Neural progenitor cell (in vitro differentiated cells): ENCODE results near the gene SSC5D. TPM values are rescaled to one million over a fixed set of nuclear protein-coding genes. Genes with fewer than 3 reads are reported as not detected.

Experiments
- DNase-seq: peaks from one replicate; pipeline ENCODE4 v3.0.0-alpha.2; 2016; ENCODE audit warnings: low spot score
- H2AFZ ChIP-seq: fragments of 200-600 bp; sonication (generic); replicated peaks from 2 replicates; pipeline ENCODE4 v1.6.1; 2016; ENCODE audit warnings: antibody characterized with exemption
- H3F3A ChIP-seq: fragments of 200-600 bp; sonication (generic); 2 replicates; pipeline ENCODE4 v1.6.1; 2016; ENCODE audit warnings: antibody characterized with exemption, low read depth
- H3K27ac ChIP-seq: fragments of 200-600 bp; sonication (generic); 2 replicates; pipeline ENCODE4 v1.5.1; 2016; ENCODE audit warnings: mild to moderate bottlenecking
- H3K27me3 ChIP-seq: fragments of 200-600 bp; sonication (generic); 2 replicates; pipeline ENCODE4 v1.6.1; 2016; ENCODE audit warnings: mild to moderate bottlenecking, moderate library complexity
- H3K36me3 ChIP-seq: fragments of 200-600 bp; sonication (generic); 2 replicates; pipeline ENCODE4 v1.5.1; 2016
- H3K4me1 ChIP-seq: fragments of 200-600 bp; sonication (generic); 2 replicates; pipeline ENCODE4 v1.6.1; 2016; ENCODE audit warnings: mixed run types
- H3K4me2 ChIP-seq: fragments of 200-600 bp; sonication (generic); 2 replicates; pipeline ENCODE4 v1.6.1; 2016
- H3K4me3 ChIP-seq: fragments of 200-600 bp; sonication (generic); 2 replicates; pipeline ENCODE4 v1.5.1; 2016
- H3K79me2 ChIP-seq: fragments of 200-600 bp; sonication (generic); 2 replicates; pipeline ENCODE4 v1.6.1; 2016; ENCODE audit warnings: low read depth
- H3K9ac ChIP-seq: fragments of 200-600 bp; sonication (generic); 2 replicates; pipeline ENCODE4 v1.6.1; 2016
- H3K9me3 ChIP-seq: fragments of 200-600 bp; sonication (generic); 2 replicates; pipeline ENCODE4 v1.5.1; 2016; ENCODE audit warnings: low read depth
- H4K20me1 ChIP-seq: fragments of 200-600 bp; sonication (generic); 2 replicates; pipeline ENCODE4 v1.6.1; 2016; ENCODE audit warnings: low read depth
- H3K27ac Mint-ChIP-seq: 3 replicates; pipeline ENCODE4 v1.8.0; 2021; ENCODE audit warnings: mixed read lengths
- H3K27me3 Mint-ChIP-seq: 2 replicates; pipeline ENCODE4 v1.8.0; 2022; ENCODE audit warnings: low read depth, mild to moderate bottlenecking, inconsistent platforms, moderate library complexity, mixed read lengths; ENCODE audit not compliant: insufficient read depth
- H3K36me3 Mint-ChIP-seq: 3 replicates; pipeline ENCODE4 v1.8.0; 2021; ENCODE audit warnings: mixed read lengths
- H3K4me1 Mint-ChIP-seq: 3 replicates; pipeline ENCODE4 v1.8.0; 2021; ENCODE audit warnings: mixed read lengths
- H3K4me3 Mint-ChIP-seq: 3 replicates; pipeline ENCODE4 v1.8.0; 2021; ENCODE audit warnings: mild to moderate bottlenecking, moderate library complexity, mixed read lengths
- H3K9me3 Mint-ChIP-seq: 3 replicates; pipeline ENCODE4 v1.8.0; 2020; ENCODE audit warnings: mixed read lengths
- CTCF ChIP-seq: fragments of 200-600 bp; sonication (generic); IDR thresholded peaks from 2 replicates; pipeline ENCODE4 v1.5.1; 2017; ENCODE audit warnings: antibody characterized with exemption, mild to moderate bottlenecking
- EZH2 ChIP-seq: fragments of 200-600 bp; sonication (generic); IDR thresholded peaks from 2 replicates; pipeline ENCODE4 v1.6.1; 2017; ENCODE audit warnings: antibody characterized with exemption, mild to moderate bottlenecking, moderate library complexity
- EZH2phosphoT487 ChIP-seq: fragments of 200-600 bp; sonication (generic); IDR thresholded peaks from 2 replicates; pipeline ENCODE4 v1.6.1; 2017; ENCODE audit warnings: antibody characterized with exemption
- total RNA-seq: library from RNA; depleted of rRNA; stranded (reverse); fragments of >200 nt; gene quantifications from 2 replicates; pipeline ENCODE4 v1.2.3, GENCODE V29; 2015; ENCODE audit warnings: low replicate concordance

SSC5D gene
- total RNA-seq, 1 donor from 2014 or later: not detected

DNA sequence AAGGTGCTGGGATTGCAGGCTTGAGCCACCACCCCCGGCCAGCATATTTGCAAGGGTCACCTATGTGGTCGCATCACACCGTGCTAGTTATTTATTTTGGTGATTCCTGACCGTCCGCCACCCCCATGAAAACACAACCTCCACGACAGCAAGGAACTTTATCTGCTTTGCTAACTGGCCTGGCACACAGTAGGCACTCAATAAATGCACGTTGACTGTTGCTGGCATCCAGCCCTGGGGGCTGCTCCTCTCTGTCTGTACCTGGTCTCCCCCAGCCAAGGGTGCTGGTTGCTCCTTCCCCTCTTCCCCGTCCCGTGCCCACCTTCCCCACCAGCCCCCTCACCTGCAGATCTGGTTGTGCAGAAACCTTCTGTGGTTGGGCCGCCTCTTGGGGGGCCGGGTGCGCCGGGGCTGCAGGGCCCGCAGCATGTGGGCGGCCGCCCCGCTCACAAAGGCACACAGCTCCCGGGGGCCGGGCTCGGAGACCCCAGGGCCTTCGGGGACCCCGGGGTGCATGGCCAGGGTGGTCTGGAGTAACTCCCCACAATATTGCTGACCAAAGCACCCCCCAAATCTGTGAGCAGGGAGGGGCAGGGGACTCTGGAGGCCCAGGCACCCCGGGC, 24.1 kb upstream of the SSC5D start:
- Histone ChIP-seq H3K36me3 (no peaks in the 10 kb centered on the region), H3K9me3 (no peaks in the 10 kb centered on the region), H2AFZ (no peak overlapping the region), H4K20me1 (no peaks in the 10 kb centered on the region), H3K27ac (no peak overlapping the region), H3F3A (peaks cover 43% of the 10 kb centered on the region), H3K9ac (no peak overlapping the region), H3K4me2 (peak overlapping the region; percentile 46), H3K4me1 (peaks cover 23% of the 10 kb centered on the region), H3K27me3 (no peaks in the 10 kb centered on the region), H3K4me3 (no peak overlapping the region), H3K79me2 (no peaks in the 10 kb centered on the region)
- Mint-ChIP-seq H3K9me3 (no peaks in the 10 kb centered on the region), H3K4me3 (no peak overlapping the region), H3K27ac (no peak overlapping the region), H3K36me3 (no peaks in the 10 kb centered on the region), H3K4me1 (peaks cover 33% of the 10 kb centered on the region), H3K27me3 (peaks cover 7% of the 10 kb centered on the region)
- no peak for TF ChIP-seq EZH2
- no peak for DNase-seq

GRCh38 chr19:55464662-55465054, 23.6 kb upstream of the SSC5D start, which contains the start of gene C19orf85:
Gene C19orf85 (minus strand): TSS chr19:55464751. CDS start chr19:55464554, 197 bp downstream.
- no peak within 1 kb of the TSS for H2AFZ ChIP-seq
- DNase-seq: peak; percentile 80
- Mint-ChIP-seq H3K27ac (peak within 1 kb of the TSS; percentile 25), H3K36me3 (no peaks in the 10 kb centered on the region), H3K27me3 (peaks cover 7% of the 10 kb centered on the region), H3K4me3 (no peak within 1 kb of the TSS), H3K9me3 (no peaks in the 10 kb centered on the region), H3K4me1 (peaks cover 29% of the 10 kb centered on the region)
- H3K9me3 ChIP-seq: no peaks in the 10 kb centered on the region
- H3F3A ChIP-seq: peaks cover 40% of the 10 kb centered on the region
- no peak for TF ChIP-seq EZH2
- no peak for TF ChIP-seq EZH2phosphoT487
- TF ChIP-seq CTCF: no peak
- H3K27ac ChIP-seq: no peak within 1 kb of the TSS
- H3K4me2 ChIP-seq: peak within 1 kb of the TSS; percentile 46
- H3K9ac ChIP-seq: no peak within 1 kb of the TSS
- H3K36me3 ChIP-seq: no peaks in the 10 kb centered on the region
- H4K20me1 ChIP-seq: no peaks in the 10 kb centered on the region
- peaks cover 21% of the 10 kb centered on the region for H3K4me1 ChIP-seq
- H3K79me2 ChIP-seq: no peaks in the 10 kb centered on the region
- H3K27me3 ChIP-seq: no peaks in the 10 kb centered on the region
- no peak within 1 kb of the TSS for H3K4me3 ChIP-seq

- no peaks in the 10 kb centered on the region for H3K79me2 ChIP-seq
- no peak for TF ChIP-seq EZH2
- TF ChIP-seq EZH2phosphoT487: no peak
- no peak for TF ChIP-seq CTCF
- no peak overlapping the region for H3K27ac ChIP-seq
- no peaks in the 10 kb centered on the region for H3K36me3 Mint-ChIP-seq
- no peaks in the 10 kb centered on the region for H3K36me3 ChIP-seq
- H3K27me3 Mint-ChIP-seq: peaks cover 7% of the 10 kb centered on the region
- H3K4me1 ChIP-seq: peaks cover 11% of the 10 kb centered on the region
- no peak overlapping the region for H2AFZ ChIP-seq
- H3K4me1 Mint-ChIP-seq: peaks cover 19% of the 10 kb centered on the region
- no peak overlapping the region for H3K4me3 Mint-ChIP-seq
- H3K4me2 ChIP-seq: no peak overlapping the region
- no peaks in the 10 kb centered on the region for H3K9me3 Mint-ChIP-seq
- no peak for DNase-seq
- H3K27ac Mint-ChIP-seq: no peak overlapping the region
- H3K9ac ChIP-seq: no peak overlapping the region
- H4K20me1 ChIP-seq: no peaks in the 10 kb centered on the region
- peaks cover 32% of the 10 kb centered on the region for H3F3A ChIP-seq
- H3K27me3 ChIP-seq: no peaks in the 10 kb centered on the region
- H3K4me3 ChIP-seq: no peak overlapping the region
- H3K9me3 ChIP-seq: no peaks in the 10 kb centered on the region
These were observed 22.6 kb upstream of the SSC5D start for GRCh38 chr19:55465460-55466240.

DNA sequence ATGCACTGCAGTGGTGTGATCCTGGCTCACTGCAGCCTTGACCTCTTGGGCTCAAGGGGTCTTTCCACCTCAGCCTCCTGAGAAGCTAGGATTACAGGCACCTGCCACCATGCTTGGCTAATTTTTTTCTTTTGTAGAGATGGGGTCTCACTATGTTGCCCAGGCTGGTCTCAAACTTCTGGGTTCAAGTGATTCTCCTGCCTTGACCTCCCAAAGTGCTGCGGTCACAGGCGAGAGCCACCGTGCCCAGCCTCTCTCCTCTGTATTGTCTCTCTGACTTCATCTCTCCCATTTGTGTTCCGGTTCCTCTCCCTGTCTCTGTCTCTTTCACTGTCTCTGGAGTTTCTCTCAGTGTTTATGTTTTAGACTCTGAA, 22.0 kb upstream of the SSC5D start:
- DNase-seq: no peak
- no peak overlapping the region for H3K27ac ChIP-seq
- H3F3A ChIP-seq: peaks cover 28% of the 10 kb centered on the region
- no peaks in the 10 kb centered on the region for H3K79me2 ChIP-seq
- no peaks in the 10 kb centered on the region for H4K20me1 ChIP-seq
- Mint-ChIP-seq H3K9me3 (no peaks in the 10 kb centered on the region), H3K27me3 (peaks cover 7% of the 10 kb centered on the region), H3K27ac (no peak overlapping the region), H3K4me3 (no peak overlapping the region), H3K36me3 (no peaks in the 10 kb centered on the region), H3K4me1 (peaks cover 15% of the 10 kb centered on the region)
- no peak overlapping the region for H3K4me2 ChIP-seq
- no peaks in the 10 kb centered on the region for H3K36me3 ChIP-seq
- peaks cover 10% of the 10 kb centered on the region for H3K4me1 ChIP-seq
- no peak overlapping the region for H3K4me3 ChIP-seq
- no peak overlapping the region for H3K9ac ChIP-seq
- no peak for TF ChIP-seq EZH2
- TF ChIP-seq EZH2phosphoT487: no peak
- TF ChIP-seq CTCF: no peak
- H3K27me3 ChIP-seq: no peaks in the 10 kb centered on the region
- no peaks in the 10 kb centered on the region for H3K9me3 ChIP-seq
- no peak overlapping the region for H2AFZ ChIP-seq
